HCT116 (cell line): ENCODE data around the gene CRYGC. TPM values are rescaled to one million over a fixed set of nuclear protein-coding genes. Genes with fewer than 3 reads are reported as not detected.
"Not testable (repeated sequence)": the region's sequence is repeated elsewhere in the genome, so short reads cannot be mapped to it uniquely, and the experiment has no call there.

Experiments
- ATAC-seq: fragments of 200-7000 bp; cut with Tn5 transposase; 2 replicates; pipeline ENCODE4 v1.9.1; 2020; ENCODE audit warnings: mild to moderate bottlenecking, moderate library complexity
- BruUV-seq: library from RNA; stranded (reverse); fragments of 400-500 nt; replicated peaks from 2 replicates; lab custom pipeline; 2021; lab: Mats Ljungman, UMichigan
- CTCF ChIA-PET: fragments of 300-600 bp; sonication (Branson Sonifier 250); formaldehyde crosslinking; loops from one replicate; lab custom pipeline; 2021; ENCODE audit warnings: antibody characterized with exemption; lab: Charles Lee
- POLR2A ChIA-PET: fragments of 300-600, 350-600 bp; sonication (Branson Sonifier 250); formaldehyde crosslinking; loops from one replicate; lab custom pipeline; 2021; ENCODE audit warnings: antibody characterized with exemption; lab: Charles Lee
- RAD21 ChIA-PET, 2 experiments: fragments of 300-600 bp; sonication (Branson Sonifier 250); formaldehyde crosslinking; loops; one replicate each; lab custom pipeline; 2023; ENCODE audit warnings: low total read pairs in 2 of 2; ENCODE audit not compliant: uncharacterized antibody in 2 of 2, unreplicated experiment in 2 of 2, low non-redundant PET in 1 of 2; lab: Charles Lee
- DNase-seq: peaks from one replicate; pipeline ENCODE4 v3.0.0-alpha.2; 2010; ENCODE audit warnings: low read depth, low spot score
- H2AFZ ChIP-seq: fragments of 200-600 bp; shearing (Covaris generic), sonication (generic); 2 replicates; pipeline ENCODE4 v1.6.1; 2017; ENCODE audit warnings: low read depth, mixed run types, mixed read lengths, antibody characterized with exemption, low read length; ENCODE audit not compliant: poor library complexity, severe bottlenecking
- H3K27ac ChIP-seq: 2 replicates; pipeline ENCODE4 v1.5.1; 2012; ENCODE audit warnings: low read depth, low read length
- H3K27me3 ChIP-seq: fragments of 200-600 bp; sonication (generic); 2 replicates; pipeline ENCODE4 v1.6.1; 2016; ENCODE audit warnings: mixed run types, low read length, mixed read lengths; ENCODE audit not compliant: insufficient read depth
- H3K36me3 ChIP-seq, 2 experiments: fragments of 200-500 bp in 1 of 2; fragments of 200-600 bp in 1 of 2; sonication (Bioruptor generic) in 1 of 2; sonication (generic) in 1 of 2; 2 replicates each; pipeline versions ENCODE4 v1.5.1 to v1.6.1; 2014 to 2016; ENCODE audit warnings: low read length in 2 of 2, inconsistent platforms in 1 of 2, mixed read lengths in 1 of 2, mixed run types in 1 of 2; ENCODE audit not compliant: insufficient read depth in 2 of 2, control insufficient read depth in 1 of 2
- H3K4me1 ChIP-seq, 2 experiments: fragments of 200-600 bp in 1 of 2; sonication (generic) in 1 of 2; 2 replicates each; pipeline versions ENCODE4 v1.5.1 to v1.6.1; 2012 to 2017; ENCODE audit warnings: low read length in 2 of 2, inconsistent platforms in 1 of 2, mild to moderate bottlenecking in 1 of 2, mixed read lengths in 1 of 2, mixed run types in 1 of 2, moderate library complexity in 1 of 2; ENCODE audit not compliant: insufficient read depth in 2 of 2, control insufficient read depth in 1 of 2
- H3K4me2 ChIP-seq: fragments of 200-600 bp; sonication (generic); 2 replicates; pipeline ENCODE4 v1.6.1; 2017; ENCODE audit warnings: mixed run types, low read length, mixed read lengths
- H3K4me3 ChIP-seq, 2 experiments: fragments of 200-600 bp in 1 of 2; sonication (generic) in 1 of 2; replicated peaks in 1 of 2; 2 replicates each; pipeline ENCODE4 v1.5.1; 2011 to 2016; ENCODE audit warnings: low read length in 2 of 2, control low read depth in 1 of 2, low read depth in 1 of 2, mild to moderate bottlenecking in 1 of 2, mixed read lengths in 1 of 2, mixed run types in 1 of 2
- H3K79me2 ChIP-seq: fragments of 200-600 bp; sonication (generic); 2 replicates; pipeline ENCODE4 v1.6.1; 2017; ENCODE audit warnings: mild to moderate bottlenecking, mixed run types, low read length, moderate library complexity, mixed read lengths; ENCODE audit not compliant: insufficient read depth
- H3K9ac ChIP-seq: fragments of 200-600 bp; sonication (generic); 2 replicates; pipeline ENCODE4 v1.6.1; 2016; ENCODE audit warnings: low read length, mixed read lengths
- H3K9me2 ChIP-seq: fragments of 200-600 bp; sonication (generic), shearing (Covaris generic); 2 replicates; pipeline ENCODE4 v1.6.1; 2017; ENCODE audit warnings: mixed run types, mild to moderate bottlenecking, moderate library complexity; ENCODE audit not compliant: insufficient read depth
- H3K9me3 ChIP-seq, 2 experiments: fragments of 200-500 bp in 1 of 2; fragments of 200-600 bp in 1 of 2; sonication (Bioruptor generic) in 1 of 2; sonication (generic) in 1 of 2; 2 replicates each; pipeline ENCODE4 v1.6.1; 2014 to 2017; ENCODE audit warnings: low read length in 2 of 2, mixed read lengths in 2 of 2, inconsistent platforms in 1 of 2, low read depth in 1 of 2, mild to moderate bottlenecking in 1 of 2, mixed run types in 1 of 2, moderate library complexity in 1 of 2; ENCODE audit not compliant: control insufficient read depth in 1 of 2, insufficient read depth in 1 of 2
- H4K20me1 ChIP-seq: fragments of 200-600 bp; sonication (generic), shearing (Covaris generic); 2 replicates; pipeline ENCODE4 v1.6.1; 2017; ENCODE audit warnings: mixed run types, mild to moderate bottlenecking, moderate library complexity; ENCODE audit not compliant: insufficient read depth
- ATF3 ChIP-seq: IDR thresholded peaks from 2 replicates; pipeline ENCODE4 v1.6.1; 2012
- ELF1 ChIP-seq: IDR thresholded peaks from 2 replicates; pipeline ENCODE4 v1.6.1; 2012; ENCODE audit warnings: low read depth, borderline replicate concordance
- EZH2 ChIP-seq: fragments of 200-600 bp; sonication (generic); IDR thresholded peaks from 2 replicates; pipeline ENCODE4 v1.6.1; 2017; ENCODE audit warnings: antibody characterized with exemption, mixed run types
- EZH2phosphoT487 ChIP-seq: fragments of 200-600 bp; IDR thresholded peaks from 2 replicates; pipeline ENCODE4 v1.6.1; 2018; ENCODE audit warnings: antibody characterized with exemption, borderline replicate concordance
- FOSL1 ChIP-seq: IDR thresholded peaks from 2 replicates; pipeline ENCODE4 v1.6.1; 2012; ENCODE audit warnings: low read depth
- JUND ChIP-seq: IDR thresholded peaks from 2 replicates; pipeline ENCODE4 v1.6.1; 2012
- MAX ChIP-seq: IDR thresholded peaks from 2 replicates; pipeline ENCODE4 v1.6.1; 2012
- POLR2A ChIP-seq: IDR thresholded peaks from 2 replicates; pipeline ENCODE4 v1.7.0; 2011; ENCODE audit warnings: borderline replicate concordance; ENCODE audit not compliant: insufficient read depth, insufficient read length; ENCODE audit errors: extremely low read depth
- POLR2AphosphoS5 ChIP-seq: IDR thresholded peaks from 2 replicates; pipeline ENCODE4 v1.6.1; 2011; ENCODE audit warnings: mild to moderate bottlenecking, low read depth, low read length, moderate library complexity
- RAD21 ChIP-seq: IDR thresholded peaks from 2 replicates; pipeline ENCODE4 v1.6.1; 2012; ENCODE audit warnings: low read depth, mild to moderate bottlenecking
- REST ChIP-seq: IDR thresholded peaks from 2 replicates; pipeline ENCODE4 v1.6.1; 2012; ENCODE audit warnings: low read depth
- SRF ChIP-seq: IDR thresholded peaks from 2 replicates; pipeline ENCODE4 v1.6.1; 2012; ENCODE audit warnings: low read depth
- TCF7L2 ChIP-seq: IDR thresholded peaks from 2 replicates; pipeline ENCODE4 v1.7.0; 2011; ENCODE audit warnings: borderline replicate concordance, inconsistent platforms; ENCODE audit not compliant: insufficient read depth, insufficient read length; ENCODE audit errors: extremely low read depth
- ZNF274 ChIP-seq: fragments of 200-500 bp; sonication (Bioruptor generic); IDR thresholded peaks from 2 replicates; pipeline ENCODE4 v1.6.1; 2014; ENCODE audit warnings: mild to moderate bottlenecking, low read depth, low read length, inconsistent platforms
- intact Hi-C: fragments of 100-400 bp; cut with micrococcal nuclease; formaldehyde crosslinking; loops from 2 replicates; pipeline ENCODE4 v1.10.0; 2022
- total RNA-seq: library from RNA; stranded (reverse); gene quantifications from one replicate; pipeline ENCODE4 v1.2.1, GENCODE V29; 2021; ENCODE audit not compliant: unreplicated experiment
- TF ChIP-seq, protein P1 (sequence below): IDR thresholded peaks from 2 replicates; pipeline ENCODE4 v1.6.1; 2011; ENCODE audit warnings: mild to moderate bottlenecking, low read length, moderate library complexity; ENCODE audit not compliant: insufficient replicate concordance; ENCODE audit errors: extremely low read depth

CRYGC gene
- total RNA-seq, 1 experiment from 2014 or later: not detected

DNA sequence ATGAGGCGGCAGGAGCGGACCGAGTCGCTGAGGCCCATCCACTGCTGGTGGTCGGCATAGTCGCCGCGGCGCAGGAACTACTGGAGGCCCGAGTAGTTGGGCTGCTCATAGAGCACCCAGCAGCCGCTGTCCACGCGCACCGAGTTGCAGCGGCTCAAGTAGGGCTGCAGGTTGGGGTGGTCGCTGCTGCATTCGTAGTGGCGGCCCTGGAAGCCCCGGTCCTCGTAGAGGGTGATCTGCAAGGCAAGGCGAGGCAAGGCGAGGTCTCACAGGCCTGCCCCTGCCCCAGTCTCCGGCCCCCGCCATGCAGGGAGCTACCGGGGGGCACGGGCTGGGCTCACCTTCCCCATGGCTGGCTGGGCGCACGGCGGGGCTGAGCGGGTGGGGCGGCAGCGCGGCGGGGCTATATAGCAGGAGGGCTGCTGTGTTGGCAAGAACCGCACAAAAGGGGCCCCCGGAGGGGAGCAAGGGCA lies 17.3 kb downstream of the CRYGC start:
- H3K4me2 ChIP-seq, ATAC-seq: not testable (repeated sequence)

DNA sequence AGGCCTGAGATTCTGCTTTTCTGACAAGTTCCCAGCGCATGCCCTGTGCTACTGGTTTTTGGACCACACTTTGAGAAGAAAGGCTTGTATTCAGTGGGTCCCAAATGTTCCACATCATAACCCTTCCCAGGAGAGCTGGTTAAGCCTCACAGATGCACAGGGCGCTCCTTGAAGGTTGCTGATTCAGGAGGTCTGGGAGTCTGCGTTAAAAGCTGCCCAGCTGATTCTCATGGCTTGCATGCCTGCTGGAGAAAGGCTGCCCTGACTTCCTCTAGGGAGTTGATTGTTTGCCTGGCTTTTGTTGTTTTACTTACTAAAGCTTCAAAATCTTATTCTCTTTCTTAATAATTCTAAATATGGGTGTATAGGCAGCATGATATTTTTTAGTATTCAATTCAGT lies 26.0 kb downstream of the CRYGC start:
- no peak overlapping the region for H2AFZ ChIP-seq
- no TSS peak for BruUV-seq
- POLR2A ChIA-PET: no interaction called here
- H3K36me3 ChIP-seq: no peaks in the 10 kb centered on the region
- H3K9me2 ChIP-seq: no peaks in the 10 kb centered on the region
- no peak overlapping the region for H3K9ac ChIP-seq
- intact Hi-C loops: loop anchor here (5.0 to 10.0 kb wide), 2 partner anchors 59 to 231 kb away; partner anchors contain the start of gene CRYGA
- H3K9me3 ChIP-seq: no peaks in the 10 kb centered on the region
- DNase-seq (no peak), ATAC-seq (no peak)
- H3K4me2 ChIP-seq: no peak overlapping the region
- CTCF ChIA-PET: interaction anchor here (2.4 to 3.9 kb wide), 2 partner anchors 151 to 163 kb away, joined by 13 to 44 read pairs; partner anchors contain the start of genes IDH1 and PIKFYVE
- H3K4me3 ChIP-seq: no peak overlapping the region
- H3K27me3 ChIP-seq: no peaks in the 10 kb centered on the region
- no peaks in the 10 kb centered on the region for H3K79me2 ChIP-seq
- no peak overlapping the region for H3K27ac ChIP-seq
- H4K20me1 ChIP-seq: no peaks in the 10 kb centered on the region
- RAD21 ChIA-PET: no interaction called here
- H3K4me1 ChIP-seq: peaks cover 0 to 5% of the 10 kb centered on the region in 2 experiments; a peak in 1 of 4 replicates
- TF ChIP-seq MAX (no peak), ZNF274 (no peak), RAD21 (no peak), FOSL1 (no peak), ELF1 (no peak), ATF3 (no peak), POLR2A (no peak), SRF (no peak), REST (no peak), POLR2AphosphoS5 (no peak), EZH2phosphoT487 (no peak), TCF7L2 (no peak), EZH2 (no peak), JUND (no peak)
- TF ChIP-seq, protein P1, sequence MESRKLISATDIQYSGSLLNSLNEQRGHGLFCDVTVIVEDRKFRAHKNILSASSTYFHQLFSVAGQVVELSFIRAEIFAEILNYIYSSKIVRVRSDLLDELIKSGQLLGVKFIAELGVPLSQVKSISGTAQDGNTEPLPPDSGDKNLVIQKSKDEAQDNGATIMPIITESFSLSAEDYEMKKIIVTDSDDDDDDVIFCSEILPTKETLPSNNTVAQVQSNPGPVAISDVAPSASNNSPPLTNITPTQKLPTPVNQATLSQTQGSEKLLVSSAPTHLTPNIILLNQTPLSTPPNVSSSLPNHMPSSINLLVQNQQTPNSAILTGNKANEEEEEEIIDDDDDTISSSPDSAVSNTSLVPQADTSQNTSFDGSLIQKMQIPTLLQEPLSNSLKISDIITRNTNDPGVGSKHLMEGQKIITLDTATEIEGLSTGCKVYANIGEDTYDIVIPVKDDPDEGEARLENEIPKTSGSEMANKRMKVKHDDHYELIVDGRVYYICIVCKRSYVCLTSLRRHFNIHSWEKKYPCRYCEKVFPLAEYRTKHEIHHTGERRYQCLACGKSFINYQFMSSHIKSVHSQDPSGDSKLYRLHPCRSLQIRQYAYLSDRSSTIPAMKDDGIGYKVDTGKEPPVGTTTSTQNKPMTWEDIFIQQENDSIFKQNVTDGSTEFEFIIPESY: no peak

More for the DNA sequence above, 17.3 kb downstream of the CRYGC start:
- H3K9me2 ChIP-seq, DNase-seq, intact Hi-C loops, H3K9me3 ChIP-seq, POLR2A ChIA-PET, H3K36me3 ChIP-seq, H3K27ac ChIP-seq, H3K27me3 ChIP-seq, H2AFZ ChIP-seq, H3K4me1 ChIP-seq, RAD21 ChIA-PET, CTCF ChIA-PET, H4K20me1 ChIP-seq, H3K79me2 ChIP-seq, BruUV-seq, H3K9ac ChIP-seq, H3K4me3 ChIP-seq: not testable (repeated sequence)
